Activated naive CD4-positive, alpha-beta T cell treated with anti-CD3 and anti-CD28 coated beads for 36 hours (primary cell): ENCODE results near the gene MYO1B. TPM values are rescaled to one million over a fixed set of nuclear protein-coding genes. Genes with fewer than 3 reads are reported as not detected.

Experiments
- CTCF ChIA-PET: fragments of 350-600 bp; sonication (Branson Sonifier 250); formaldehyde crosslinking; loops from one replicate; lab custom pipeline; 2021; ENCODE audit warnings: antibody characterized with exemption; lab: Charles Lee
- DNase-seq: peaks from one replicate; pipeline ENCODE4 v3.0.0-alpha.2; 2020
- H3K27ac Mint-ChIP-seq: one replicate; pipeline ENCODE4 v1.8.0; 2021; ENCODE audit warnings: mild to moderate bottlenecking, mixed read lengths
- H3K27me3 Mint-ChIP-seq: one replicate; pipeline ENCODE4 v1.8.0; 2021; ENCODE audit warnings: low read depth, mixed read lengths
- H3K36me3 Mint-ChIP-seq: one replicate; pipeline ENCODE4 v1.8.0; 2021; ENCODE audit warnings: low read depth, mixed read lengths
- H3K4me1 Mint-ChIP-seq: one replicate; pipeline ENCODE4 v1.8.0; 2021; ENCODE audit warnings: low read depth, mixed read lengths
- H3K4me3 Mint-ChIP-seq: one replicate; pipeline ENCODE4 v1.8.0; 2021; ENCODE audit warnings: mild to moderate bottlenecking, moderate library complexity, mixed read lengths
- H3K9me3 Mint-ChIP-seq: one replicate; pipeline ENCODE4 v1.8.0; 2021; ENCODE audit warnings: mixed read lengths
- intact Hi-C: fragments of 100-400 bp; cut with micrococcal nuclease; formaldehyde crosslinking; loops from one replicate; pipeline ENCODE4 v1.15.1; 2023
- total RNA-seq, 2 experiments: library from RNA; stranded (reverse); gene quantifications; one replicate each; pipeline ENCODE4 v1.2.3, GENCODE V29; 2021

The MYO1B gene
- total RNA-seq, 2 experiments from 2014 or later = 39.2 to 40.5 TPM

- no peak for DNase-seq
- no peak overlapping the region for H3K4me3 Mint-ChIP-seq
- intact Hi-C loops = no loop called here
- H3K27me3 Mint-ChIP-seq = no peaks in the 10 kb centered on the region
- peaks cover 7% of the 10 kb centered on the region for H3K4me1 Mint-ChIP-seq
- no peaks in the 10 kb centered on the region for H3K9me3 Mint-ChIP-seq
- CTCF ChIA-PET = no interaction called here
- no peak overlapping the region for H3K27ac Mint-ChIP-seq
- no peaks in the 10 kb centered on the region for H3K36me3 Mint-ChIP-seq
These were observed 20.3 kb downstream of the MYO1B start for GRCh38 chr2:191265311-191266170.

DNA sequence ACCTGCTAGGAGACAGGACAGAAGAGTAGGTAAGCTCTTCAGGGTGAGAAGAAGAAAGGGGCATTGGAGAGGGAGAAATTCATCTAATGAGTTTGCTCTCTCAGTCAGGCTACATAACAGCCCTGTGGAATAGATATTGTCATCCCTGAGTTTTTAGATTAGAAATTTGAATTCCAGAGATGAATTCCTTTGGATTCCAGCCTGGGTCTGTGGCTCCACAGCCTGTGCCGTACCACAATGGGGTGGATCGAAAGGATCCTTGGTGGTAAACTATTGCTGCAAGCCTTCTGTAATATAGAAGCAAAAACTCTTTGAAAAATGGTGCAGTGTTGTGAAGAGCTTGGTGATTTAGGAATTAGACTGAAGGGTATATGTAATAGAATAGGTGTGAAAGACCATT is 21.0 kb downstream of the MYO1B start:
- Mint-ChIP-seq H3K27me3 (no peaks in the 10 kb centered on the region), H3K27ac (no peak overlapping the region), H3K4me1 (peaks cover 9% of the 10 kb centered on the region), H3K36me3 (no peaks in the 10 kb centered on the region), H3K9me3 (no peaks in the 10 kb centered on the region), H3K4me3 (no peak overlapping the region)
- no peak for DNase-seq
- CTCF ChIA-PET = interaction anchor here (1.0 kb wide), 1 partner anchor 48 kb away, joined by 3 read pairs; no protein-coding TSS in a partner anchor
- intact Hi-C loops = no loop called here

- no peaks in the 10 kb centered on the region for H3K27me3 Mint-ChIP-seq
- H3K4me1 Mint-ChIP-seq = peaks cover 9% of the 10 kb centered on the region
- CTCF ChIA-PET = no interaction called here
These were observed 23.4 kb downstream of the MYO1B start for GRCh38 chr2:191268596-191268995.

GRCh38 chr2:191270306-191271161 is 25.3 kb downstream of the MYO1B start:
- CTCF ChIA-PET = no interaction called here
- no peaks in the 10 kb centered on the region for H3K27me3 Mint-ChIP-seq
- intact Hi-C loops = no loop called here
- H3K4me3 Mint-ChIP-seq = no peak overlapping the region
- no peaks in the 10 kb centered on the region for H3K36me3 Mint-ChIP-seq
- DNase-seq = no peak
- H3K27ac Mint-ChIP-seq = no peak overlapping the region
- H3K9me3 Mint-ChIP-seq = no peaks in the 10 kb centered on the region
- H3K4me1 Mint-ChIP-seq = peaks cover 2% of the 10 kb centered on the region

More at GRCh38 chr2:191268596-191268995, 23.4 kb downstream of the MYO1B start:
- intact Hi-C loops = no loop called here
- H3K36me3 Mint-ChIP-seq = no peaks in the 10 kb centered on the region
- H3K4me3 Mint-ChIP-seq = no peak overlapping the region
- no peak for DNase-seq
- no peak overlapping the region for H3K27ac Mint-ChIP-seq
- no peaks in the 10 kb centered on the region for H3K9me3 Mint-ChIP-seq

DNA sequence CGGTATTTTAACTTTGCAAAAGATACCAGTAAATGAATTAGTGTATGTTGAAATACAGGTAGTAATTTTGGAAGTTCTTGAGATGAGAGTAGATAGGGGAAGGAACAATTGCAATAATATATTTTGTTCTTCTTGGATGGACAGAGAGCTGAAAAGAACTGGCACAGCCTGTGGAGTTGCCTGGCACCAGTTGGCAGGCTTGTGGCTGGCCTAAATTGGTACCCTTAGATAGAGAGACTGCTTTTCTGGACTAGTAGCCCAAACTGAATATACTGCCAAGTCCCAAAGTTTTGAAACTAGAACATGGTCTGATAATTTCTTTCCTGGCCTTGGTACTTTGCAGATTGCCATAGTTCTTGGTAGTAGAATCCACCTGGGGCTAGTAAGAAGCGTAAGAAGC is 26.9 kb downstream of the MYO1B start:
- Mint-ChIP-seq H3K4me1 (peaks cover 2% of the 10 kb centered on the region), H3K27ac (no peak overlapping the region), H3K4me3 (no peak overlapping the region), H3K36me3 (no peaks in the 10 kb centered on the region), H3K27me3 (no peaks in the 10 kb centered on the region), H3K9me3 (no peaks in the 10 kb centered on the region)
- intact Hi-C loops = no loop called here
- CTCF ChIA-PET = no interaction called here
- DNase-seq = no peak

GRCh38 chr2:191274413-191274815 is 29.2 kb downstream of the MYO1B start:
- Mint-ChIP-seq H3K36me3 (peaks cover 8% of the 10 kb centered on the region), H3K9me3 (no peaks in the 10 kb centered on the region), H3K4me1 (peaks cover 2% of the 10 kb centered on the region), H3K27ac (no peak overlapping the region), H3K4me3 (no peak overlapping the region), H3K27me3 (no peaks in the 10 kb centered on the region)
- CTCF ChIA-PET = no interaction called here
- intact Hi-C loops = no loop called here
- DNase-seq = no peak

DNA sequence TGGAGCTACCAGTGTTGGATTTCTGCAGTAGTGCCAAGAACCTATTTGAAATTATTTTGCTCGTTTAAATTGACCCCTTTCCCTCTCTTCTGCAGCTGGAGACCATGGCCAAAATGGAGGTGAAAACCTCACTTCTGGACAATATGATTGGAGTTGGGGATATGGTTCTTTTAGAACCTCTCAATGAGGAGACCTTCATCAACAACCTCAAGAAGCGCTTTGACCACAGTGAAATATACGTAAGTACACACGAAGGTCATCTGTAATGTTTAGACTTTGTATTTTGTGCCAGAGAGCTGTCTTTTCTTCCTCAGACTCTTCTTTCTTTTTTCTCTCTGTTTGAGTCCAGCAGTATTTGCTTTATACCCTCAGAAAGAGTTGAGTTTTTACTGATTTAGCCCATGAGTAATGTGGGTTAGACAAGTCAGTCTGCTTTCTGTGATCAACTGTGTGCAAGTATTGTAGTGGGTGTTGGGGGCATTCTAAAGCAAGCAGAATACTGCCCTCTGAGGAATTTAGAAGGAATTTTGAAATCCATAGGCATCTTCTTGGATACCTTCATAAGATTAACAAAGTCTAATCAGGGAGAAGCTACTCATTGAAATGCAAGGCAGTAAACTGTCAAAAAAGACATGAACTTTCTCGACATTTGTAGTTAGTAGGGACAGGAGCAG is 31.7 kb downstream of the MYO1B start:
- Mint-ChIP-seq H3K4me3 (no peak overlapping the region), H3K27me3 (no peaks in the 10 kb centered on the region), H3K27ac (no peak overlapping the region), H3K4me1 (no peaks in the 10 kb centered on the region), H3K9me3 (no peaks in the 10 kb centered on the region), H3K36me3 (peaks cover 8% of the 10 kb centered on the region)
- DNase-seq = no peak
- intact Hi-C loops = no loop called here
- CTCF ChIA-PET = no interaction called here

DNA sequence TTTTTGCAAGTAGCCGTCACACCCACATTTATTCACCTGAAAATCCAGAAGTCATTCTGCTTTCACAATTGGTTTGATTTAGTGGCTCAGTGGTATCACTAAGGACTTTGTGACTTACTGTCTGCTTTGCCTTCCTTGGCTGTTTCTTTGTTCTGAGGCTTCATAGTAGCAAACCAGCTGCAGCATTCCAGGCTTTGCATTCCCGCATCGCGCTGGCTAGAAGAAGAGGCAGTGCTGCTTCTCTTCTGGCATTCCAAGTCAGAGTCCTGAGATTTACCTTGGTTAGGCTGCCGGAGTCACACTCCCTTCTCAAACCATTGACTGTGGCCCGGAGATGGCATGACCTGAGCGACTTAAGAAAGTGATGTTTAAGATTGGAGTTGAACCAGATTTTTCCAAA is 35.1 kb downstream of the MYO1B start:
- CTCF ChIA-PET = interaction anchor here (1.3 kb wide), 1 partner anchor 882 kb away, joined by 3 read pairs; no protein-coding TSS in a partner anchor
- no peak for DNase-seq
- Mint-ChIP-seq H3K36me3 (peaks cover 8% of the 10 kb centered on the region), H3K4me3 (no peak overlapping the region), H3K27ac (no peak overlapping the region), H3K4me1 (no peaks in the 10 kb centered on the region), H3K27me3 (no peaks in the 10 kb centered on the region), H3K9me3 (no peaks in the 10 kb centered on the region)
- intact Hi-C loops = no loop called here

DNA sequence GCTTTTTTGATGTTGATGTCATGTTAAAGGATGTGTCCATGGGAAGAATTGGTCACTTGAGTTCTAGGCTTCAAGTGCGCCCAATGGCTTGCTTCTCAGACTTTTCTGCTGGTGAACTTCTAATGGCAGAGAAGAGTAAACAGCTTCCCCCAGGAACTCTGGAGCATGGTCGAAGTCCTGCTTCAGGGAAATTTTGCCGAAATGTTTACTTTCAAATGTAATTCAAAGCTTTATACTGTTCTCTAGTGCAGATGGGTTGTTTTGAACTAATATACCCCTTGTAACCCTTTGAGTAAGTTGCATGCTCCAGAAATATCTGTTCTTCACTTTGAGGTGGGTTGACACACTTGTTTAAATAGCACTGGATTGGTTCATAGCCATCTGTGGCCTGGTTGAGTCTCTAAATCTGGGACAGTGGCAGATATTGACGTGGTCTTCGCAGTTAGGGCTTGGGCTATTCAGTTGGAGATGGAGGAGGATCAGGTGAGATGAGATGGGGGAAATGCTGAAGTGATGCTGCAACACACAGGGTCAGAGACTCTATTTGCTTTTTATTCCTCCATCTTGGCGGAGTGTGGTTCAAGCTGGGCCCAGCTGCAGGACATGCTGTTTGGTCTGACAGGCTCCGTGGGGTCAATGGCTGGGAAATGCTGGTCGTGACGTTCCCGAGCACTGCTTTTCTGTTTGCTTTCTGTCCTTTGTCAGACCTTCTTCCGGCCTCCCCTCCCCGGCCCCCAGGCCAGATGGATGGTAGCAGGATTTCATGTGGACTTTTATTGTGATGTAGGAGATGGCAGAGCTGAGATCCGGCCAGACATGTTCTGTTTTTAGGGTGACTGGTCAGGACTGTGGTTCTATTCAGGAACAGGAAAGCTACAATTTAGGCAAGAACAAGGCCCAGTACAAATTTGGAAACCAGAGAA is 35.9 kb downstream of the MYO1B start:
- DNase-seq = no peak
- Mint-ChIP-seq H3K27ac (no peak overlapping the region), H3K27me3 (no peaks in the 10 kb centered on the region), H3K36me3 (peaks cover 8% of the 10 kb centered on the region), H3K4me3 (no peak overlapping the region), H3K9me3 (no peaks in the 10 kb centered on the region), H3K4me1 (no peaks in the 10 kb centered on the region)
- CTCF ChIA-PET = no interaction called here
- intact Hi-C loops = no loop called here

DNA sequence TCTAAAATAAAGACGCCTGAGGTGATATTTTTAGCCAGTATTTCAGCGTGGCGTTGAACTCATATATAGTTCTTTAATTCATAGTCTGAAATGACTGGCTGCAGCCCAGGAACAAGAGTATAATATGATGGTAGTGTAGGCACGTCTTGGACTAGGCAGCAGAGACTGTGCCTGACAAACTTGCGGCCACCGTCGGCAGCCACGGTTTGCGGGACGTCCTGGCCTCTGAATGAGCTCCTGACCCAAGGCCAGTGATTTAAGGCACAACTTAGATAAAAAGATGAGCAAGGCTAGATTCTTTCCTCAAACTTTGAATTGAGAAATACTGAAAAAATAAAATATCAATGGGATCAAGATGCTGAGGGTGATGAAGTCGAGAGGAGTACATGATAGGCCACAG is 40.0 kb downstream of the MYO1B start:
- intact Hi-C loops = no loop called here
- Mint-ChIP-seq H3K4me1 (no peaks in the 10 kb centered on the region), H3K36me3 (no peaks in the 10 kb centered on the region), H3K9me3 (no peaks in the 10 kb centered on the region), H3K27ac (no peak overlapping the region), H3K27me3 (no peaks in the 10 kb centered on the region), H3K4me3 (no peak overlapping the region)
- CTCF ChIA-PET = interaction anchor here (0.6 kb wide), 1 partner anchor 204 kb away, joined by 4 read pairs; no protein-coding TSS in a partner anchor
- DNase-seq = no peak

DNA sequence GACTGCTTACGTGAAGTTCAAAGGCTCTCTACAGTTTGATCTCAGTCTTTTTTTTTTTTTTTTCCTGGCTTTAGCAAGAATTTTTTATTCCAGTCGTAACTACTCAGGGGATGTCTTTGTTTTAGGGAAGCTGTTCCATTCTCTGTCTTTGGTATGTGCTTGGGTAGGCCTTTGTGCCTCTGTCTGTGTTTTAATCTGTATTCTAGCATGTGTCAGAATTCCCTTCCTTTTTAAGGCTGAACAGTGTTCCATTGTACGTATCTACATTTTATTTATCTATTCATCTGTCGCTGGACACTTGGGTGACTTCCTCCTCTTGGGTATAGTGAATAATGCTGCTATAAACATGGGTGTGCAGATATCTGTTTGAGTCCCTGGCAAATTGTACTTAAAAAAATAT is 42.6 kb downstream of the MYO1B start:
- intact Hi-C loops = no loop called here
- no peaks in the 10 kb centered on the region for H3K27me3 Mint-ChIP-seq
- H3K27ac Mint-ChIP-seq = no peak overlapping the region
- CTCF ChIA-PET = interaction anchor here (0.7 kb wide), 2 partner anchors 10 to 225 kb away, joined by 3 to 4 read pairs; no protein-coding TSS in a partner anchor
- no peaks in the 10 kb centered on the region for H3K36me3 Mint-ChIP-seq
- H3K9me3 Mint-ChIP-seq = no peaks in the 10 kb centered on the region
- no peak for DNase-seq
- no peak overlapping the region for H3K4me3 Mint-ChIP-seq
- no peaks in the 10 kb centered on the region for H3K4me1 Mint-ChIP-seq
